Renal pelvis (tissue), 12 donors: Measurements from ENCODE around the gene SRGAP2. TPM values are rescaled to one million over a fixed set of nuclear protein-coding genes. Genes with fewer than 3 reads are reported as not detected.
"Not testable (repeated sequence)": the region's sequence is repeated elsewhere in the genome, so short reads cannot be mapped to it uniquely, and the experiment has no call there.

ENCODE experiments used
- DNase-seq: peaks from one replicate; pipeline ENCODE4 v3.0.0-alpha.2; 2013
- long read RNA-seq, 16 experiments: transcript quantifications; one replicate each; lab custom pipeline, GENCODE V29; 2026
- polyA plus RNA-seq, 3 donors: library from polyadenylated mRNA; unstranded; fragments of 120-200 nt; gene quantifications; one replicate each; pipeline ENCODE4 v1.2.1, GENCODE V29; 2013; ENCODE audit not compliant: insufficient read length in 3 of 3

Gene SRGAP2
- 10 to 100 TPM; 54.9 to 65.0 (median 63.4) TPM for polyA plus RNA-seq
- long read RNA-seq, donor 1, full-length matches to known transcripts = 8 of 8 reads
- long read RNA-seq, donor 1, partial matches to known transcripts = 0 of 8 reads
- long read RNA-seq, donor 1, other reads (novel, unspliced or antisense) = 0 of 8 reads
- long read RNA-seq, donor 2, full-length matches to known transcripts = 3 of 3 reads
- long read RNA-seq, donor 2, partial matches to known transcripts = 0 of 3 reads
- long read RNA-seq, donor 2, other reads (novel, unspliced or antisense) = 0 of 3 reads
- long read RNA-seq, donor 3, full-length matches to known transcripts = 8 of 8 reads
- long read RNA-seq, donor 3, partial matches to known transcripts = 0 of 8 reads
- long read RNA-seq, donor 3, other reads (novel, unspliced or antisense) = 0 of 8 reads
- long read RNA-seq, donor 4, full-length matches to known transcripts = 3 of 3 reads
- long read RNA-seq, donor 4, partial matches to known transcripts = 0 of 3 reads
- long read RNA-seq, donor 4, other reads (novel, unspliced or antisense) = 0 of 3 reads
- long read RNA-seq, donor 5, partial matches to known transcripts = 0 of 1 reads
- long read RNA-seq, donor 5, other reads (novel, unspliced or antisense) = 0 of 1 reads
- long read RNA-seq, donor 6, full-length matches to known transcripts = 9 of 9 reads
- long read RNA-seq, donor 6, partial matches to known transcripts = 0 of 9 reads
- long read RNA-seq, donor 6, other reads (novel, unspliced or antisense) = 0 of 9 reads
- long read RNA-seq, donor 7, full-length matches to known transcripts = 8 of 52 reads
- long read RNA-seq, donor 7, partial matches to known transcripts = 44 of 52 reads
- long read RNA-seq, donor 7, other reads (novel, unspliced or antisense) = 0 of 52 reads
- long read RNA-seq, donor 8, full-length matches to known transcripts = 6 of 6 reads
- long read RNA-seq, donor 8, partial matches to known transcripts = 0 of 6 reads
- long read RNA-seq, donor 8, other reads (novel, unspliced or antisense) = 0 of 6 reads
- long read RNA-seq, donor 9, full-length matches to known transcripts = 10 of 10 reads
- long read RNA-seq, donor 9, partial matches to known transcripts = 0 of 10 reads
- long read RNA-seq, donor 9, other reads (novel, unspliced or antisense) = 0 of 10 reads
- long read RNA-seq, donor 10, full-length matches to known transcripts = 12 of 12 reads
- long read RNA-seq, donor 10, partial matches to known transcripts = 0 of 12 reads
- long read RNA-seq, donor 10, other reads (novel, unspliced or antisense) = 0 of 12 reads
- long read RNA-seq, donor 11, full-length matches to known transcripts = 13 of 13 reads
- long read RNA-seq, donor 11, partial matches to known transcripts = 0 of 13 reads
- long read RNA-seq, donor 11, other reads (novel, unspliced or antisense) = 0 of 13 reads
- long read RNA-seq, donor 12, full-length matches to known transcripts = 7 of 49 reads
- long read RNA-seq, donor 12, partial matches to known transcripts = 42 of 49 reads
- long read RNA-seq, donor 12, other reads (novel, unspliced or antisense) = 0 of 49 reads
- long read RNA-seq, donor 13, full-length matches to known transcripts = 7 of 12 reads
- long read RNA-seq, donor 13, partial matches to known transcripts = 5 of 12 reads
- long read RNA-seq, donor 13, other reads (novel, unspliced or antisense) = 0 of 12 reads
- long read RNA-seq, donor 14 = 0 reads
- long read RNA-seq, donor 15, partial matches to known transcripts = 0 of 4 reads
- long read RNA-seq, donor 15, other reads (novel, unspliced or antisense) = 0 of 4 reads
- long read RNA-seq, donor 16, full-length matches to known transcripts = 10 of 10 reads
- long read RNA-seq, donor 16, partial matches to known transcripts = 0 of 10 reads
- long read RNA-seq, donor 16, other reads (novel, unspliced or antisense) = 0 of 10 reads

DNA sequence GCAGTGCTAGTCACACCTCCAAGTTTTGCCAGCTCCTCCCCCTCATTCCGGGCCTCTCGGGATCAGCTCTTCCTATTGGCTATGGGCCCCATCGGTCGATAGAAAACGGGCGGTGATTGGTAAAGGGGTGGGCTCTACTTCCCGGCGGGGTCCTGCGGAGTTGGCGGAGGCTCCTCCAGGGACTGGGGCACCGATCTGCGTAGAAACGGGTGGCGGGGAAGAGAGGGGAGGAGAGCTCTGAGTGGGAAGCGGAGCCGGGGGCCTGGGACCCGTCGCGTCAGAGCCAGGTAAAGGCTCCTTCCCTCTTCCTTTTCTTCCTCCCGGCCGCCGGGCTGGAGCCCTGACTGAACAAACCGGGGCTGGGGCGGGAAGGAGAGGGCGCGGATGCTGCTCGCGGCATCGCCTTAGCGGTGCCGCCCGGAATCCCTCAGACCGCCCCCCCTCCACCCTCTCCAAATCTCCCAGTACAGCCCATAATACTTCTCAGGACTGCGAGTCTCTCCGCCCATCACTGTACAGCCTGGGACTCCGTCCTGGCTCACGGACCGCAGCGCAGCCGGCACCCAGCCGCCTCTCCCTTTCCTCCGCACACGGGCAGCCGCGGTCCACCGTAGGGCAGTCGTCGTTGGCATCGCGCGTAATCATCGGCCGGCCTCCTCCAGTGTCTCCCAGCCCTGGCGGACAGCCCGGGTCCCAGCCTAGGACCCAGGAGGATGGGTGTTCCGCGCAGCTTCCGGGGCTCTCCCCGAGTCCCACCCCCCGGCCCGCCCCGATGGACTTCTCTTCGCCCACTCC, at the start of gene SRGAP2:
Gene SRGAP2 (plus strand): TSS at position 178 of the 795 bp plus-strand sequence. CDS start 2,430 bp downstream, outside the sequence.
- peak; percentile 34 for DNase-seq

DNA sequence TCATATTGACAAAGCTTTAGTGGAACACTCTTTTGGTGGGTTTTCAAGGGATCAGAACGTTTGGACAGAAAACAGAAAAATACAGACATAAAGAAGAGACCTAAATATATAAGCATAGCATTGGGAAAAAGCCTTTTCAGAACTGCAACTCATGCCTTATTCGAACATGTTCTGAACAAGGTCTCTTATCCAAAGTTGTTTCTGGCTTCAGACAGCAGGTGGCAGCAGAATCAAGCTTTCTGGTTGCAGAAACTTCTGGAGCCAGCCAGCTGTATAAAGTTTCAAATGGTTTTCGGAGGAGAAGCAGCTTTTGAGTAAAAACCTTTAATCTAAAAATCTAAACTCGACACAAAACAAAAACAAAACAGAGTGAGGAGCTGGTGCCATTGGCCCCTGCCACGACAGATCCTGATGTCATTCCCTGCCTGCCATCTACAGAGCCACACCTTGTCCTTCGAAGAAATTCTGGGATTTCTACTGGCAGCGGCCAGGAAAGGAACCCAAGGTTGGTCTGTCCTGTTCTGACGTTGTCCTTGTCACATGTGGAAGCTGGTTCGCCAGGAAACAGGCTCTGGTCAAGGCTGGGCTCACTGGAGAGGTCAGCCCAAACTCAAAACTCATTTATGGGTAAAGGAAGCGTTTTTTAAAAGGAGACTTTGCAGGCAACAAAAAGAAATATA, 35.9 kb upstream of the SRGAP2 start:
- DNase-seq = not testable (repeated sequence)

GRCh38 chr1:206169794-206170193, 33.5 kb upstream of the SRGAP2 start:
- not testable (repeated sequence) for DNase-seq

DNA sequence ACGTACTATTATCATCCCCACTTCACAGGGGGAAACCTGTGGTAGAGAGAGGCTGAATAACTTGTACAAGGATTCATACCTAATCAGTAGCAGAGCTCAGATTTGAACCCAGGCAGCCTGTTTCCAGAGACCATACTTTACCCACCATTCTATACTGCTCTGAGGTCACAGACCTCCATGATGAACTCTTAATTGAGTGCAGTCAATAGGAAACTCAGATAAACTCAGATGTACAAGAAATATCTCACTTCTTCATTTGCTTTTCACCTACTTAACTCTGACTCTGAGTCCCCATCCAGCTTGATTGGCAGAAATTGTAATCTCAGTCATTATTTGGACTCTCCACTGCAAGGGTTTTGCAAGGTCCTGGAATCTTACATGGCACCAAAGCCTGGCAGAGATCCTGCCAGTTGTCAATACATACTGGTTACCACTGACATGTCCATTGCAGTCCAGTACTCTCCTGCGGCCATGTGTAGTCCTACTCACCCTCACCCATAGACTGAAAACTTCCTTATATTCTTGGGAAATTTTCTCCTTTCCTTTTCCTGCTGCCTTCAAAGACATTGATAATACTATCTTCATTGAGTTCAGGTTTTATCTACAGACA, 30.1 kb upstream of the SRGAP2 start:
- DNase-seq = not testable (repeated sequence)

DNA sequence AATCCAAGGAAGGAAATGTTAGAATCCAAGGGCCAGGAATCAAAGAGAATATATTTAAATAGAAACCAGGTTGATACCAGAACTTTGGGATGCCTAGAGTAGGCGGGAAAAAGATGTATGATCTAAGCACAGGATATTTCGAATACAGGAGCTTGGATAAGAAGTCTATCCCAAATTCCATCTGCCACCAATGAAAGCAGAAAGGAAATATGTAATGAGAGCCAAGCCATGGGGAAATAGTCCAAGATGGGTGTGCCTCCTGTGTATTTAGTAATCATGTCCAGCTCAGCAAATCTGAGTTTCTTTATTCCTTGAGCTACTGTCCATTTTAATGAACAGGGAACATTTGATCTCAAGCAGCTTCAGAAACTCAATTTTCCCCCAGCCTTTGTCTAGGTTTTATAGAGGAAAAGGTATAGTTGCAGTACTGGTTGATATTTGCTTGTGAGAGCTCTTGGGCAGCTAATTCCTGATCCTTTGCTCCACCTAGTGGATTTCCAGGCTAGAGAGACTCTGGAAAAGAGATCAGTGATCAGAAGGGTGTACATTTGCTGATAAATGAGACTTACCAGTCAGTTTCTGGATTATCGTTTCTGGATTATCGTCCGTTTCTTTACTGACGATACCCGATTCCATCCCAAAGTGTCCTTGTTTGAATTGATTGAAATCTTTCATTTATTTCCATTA, 29.0 kb upstream of the SRGAP2 start:
- DNase-seq = peak; percentile 4

- not testable (repeated sequence) for DNase-seq
Measured at GRCh38 chr1:206175459-206176113, 27.8 kb upstream of the SRGAP2 start.

DNA sequence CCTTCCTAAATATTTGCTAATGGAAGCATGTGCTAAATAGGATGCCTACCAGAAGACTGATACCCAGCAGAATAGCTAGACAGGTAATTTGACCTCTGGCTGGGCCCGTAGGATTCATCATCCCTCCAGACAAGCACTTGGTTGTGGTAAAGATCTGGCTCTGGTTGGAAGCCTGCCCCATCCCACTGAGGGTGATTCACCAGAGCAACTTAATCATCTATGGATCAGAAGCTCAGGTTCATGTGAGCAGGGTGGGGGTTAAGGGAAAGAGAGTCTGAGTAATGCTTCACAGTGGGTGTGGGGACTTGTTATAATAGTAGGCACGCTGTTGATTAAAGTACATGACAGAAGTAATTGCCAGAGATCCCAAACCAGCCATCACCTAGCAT, 27.2 kb upstream of the SRGAP2 start:
- DNase-seq = not testable (repeated sequence)

GRCh38 chr1:206178061-206178989, 25.0 kb upstream of the SRGAP2 start:
- not testable (repeated sequence) for DNase-seq

DNA sequence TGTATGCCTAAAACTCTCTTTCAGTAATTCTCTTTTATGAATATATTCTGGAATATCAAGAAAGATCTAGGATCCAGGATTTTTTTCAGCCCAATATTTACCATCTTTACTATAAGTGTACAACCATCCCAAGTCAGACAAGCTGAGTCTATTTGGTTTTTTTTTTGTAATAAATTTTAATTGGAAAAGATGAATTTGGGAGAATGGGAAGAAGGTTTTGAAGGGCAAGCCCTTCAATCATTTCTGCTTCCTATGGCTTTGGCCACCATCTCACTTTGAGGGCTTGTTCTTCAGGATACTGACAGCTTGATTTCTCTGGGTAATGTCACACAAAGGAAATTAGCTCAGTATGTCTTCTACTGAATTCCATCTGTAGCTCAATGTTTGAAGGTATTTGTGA, 23.7 kb upstream of the SRGAP2 start:
- DNase-seq = not testable (repeated sequence)

- not testable (repeated sequence) for DNase-seq
Measured at GRCh38 chr1:206182368-206183317, 20.7 kb upstream of the SRGAP2 start.

GRCh38 chr1:206183788-206184187, 19.6 kb upstream of the SRGAP2 start:
- not testable (repeated sequence) for DNase-seq

DNA sequence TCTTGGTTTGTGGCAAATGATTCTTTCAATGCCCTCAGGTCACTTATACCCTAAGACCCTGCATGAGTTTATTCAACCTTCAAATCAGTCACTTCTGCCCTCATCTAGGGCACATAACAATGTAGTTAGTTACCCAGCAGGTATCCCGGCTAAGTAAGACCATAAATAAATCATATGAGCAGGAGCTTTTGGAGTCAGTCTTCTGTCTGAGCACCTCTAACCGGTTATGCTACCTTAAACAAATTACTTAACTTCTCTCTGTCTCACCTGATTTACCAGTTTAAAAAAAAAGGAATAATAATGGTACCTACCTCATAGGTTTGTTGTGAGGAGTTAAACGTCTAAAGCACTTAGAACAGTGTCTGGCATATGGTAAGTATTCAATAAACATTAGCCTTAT, 17.6 kb upstream of the SRGAP2 start:
- DNase-seq = not testable (repeated sequence)

DNA sequence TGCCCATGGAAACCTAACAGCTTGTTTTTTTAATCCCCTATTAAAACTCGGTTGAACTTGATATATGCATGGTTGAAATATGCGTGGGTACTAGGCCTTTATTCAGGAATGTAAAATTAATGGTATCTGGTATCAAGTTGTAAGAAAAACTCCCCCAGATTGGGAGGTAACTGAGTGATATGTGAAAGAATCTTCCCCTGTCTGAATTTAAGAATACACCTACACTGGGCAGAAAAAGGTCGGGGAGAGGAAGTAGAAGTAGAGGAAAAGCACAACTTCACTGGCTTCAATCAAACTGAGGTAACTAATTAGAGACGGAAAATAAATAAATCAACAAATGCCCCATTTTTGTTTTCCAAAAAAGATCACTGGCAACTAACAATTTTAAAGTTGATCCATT, 16.5 kb upstream of the SRGAP2 start:
- not testable (repeated sequence) for DNase-seq

- not testable (repeated sequence) for DNase-seq
Measured at GRCh38 chr1:206195182-206195581, 8.2 kb upstream of the SRGAP2 start.
